ENCODE measurements around the gene ENPEP. TPM values are rescaled to one million over a fixed set of nuclear protein-coding genes. Genes with fewer than 3 reads are reported as not detected.

Gene ENPEP
- total RNA-seq, 1 donor from 2014 or later = 1.7 TPM

DNA sequence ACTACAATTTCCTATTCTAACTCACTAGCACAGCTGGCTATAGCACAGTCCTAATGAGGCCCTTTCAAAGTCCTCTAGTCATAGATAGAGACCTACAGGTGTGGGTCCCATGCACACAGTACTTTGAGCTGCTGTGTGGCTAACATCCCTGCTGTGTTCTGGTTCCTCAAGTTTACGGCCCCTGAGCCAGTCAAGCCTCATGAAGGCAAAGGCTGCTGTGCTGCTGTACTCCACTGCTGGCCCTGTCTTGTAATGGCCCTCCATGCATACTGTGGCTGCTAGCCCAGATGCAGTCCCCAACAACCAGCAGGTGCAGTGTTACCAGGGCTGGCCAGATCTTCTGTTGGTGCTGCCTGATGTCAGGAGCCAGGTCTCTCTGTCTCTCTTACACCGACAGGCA is 23.4 kb upstream of the ENPEP start:
- DNase-seq (ENCODE audit: low spot score, unreplicated experiment) = no peak
- Mint-ChIP-seq H3K36me3 (ENCODE audit: insufficient read depth) (no peaks in the 10 kb centered on the region), H3K9me3 (ENCODE audit: low read depth) (no peaks in the 10 kb centered on the region), H3K27ac (no peak overlapping the region), H3K27me3 (peaks cover 3% of the 10 kb centered on the region), H3K4me1 (ENCODE audit: low read depth) (no peaks in the 10 kb centered on the region), H3K4me3 (ENCODE audit: low read depth) (no peak overlapping the region)
- TF ChIP-seq, protein P1, sequence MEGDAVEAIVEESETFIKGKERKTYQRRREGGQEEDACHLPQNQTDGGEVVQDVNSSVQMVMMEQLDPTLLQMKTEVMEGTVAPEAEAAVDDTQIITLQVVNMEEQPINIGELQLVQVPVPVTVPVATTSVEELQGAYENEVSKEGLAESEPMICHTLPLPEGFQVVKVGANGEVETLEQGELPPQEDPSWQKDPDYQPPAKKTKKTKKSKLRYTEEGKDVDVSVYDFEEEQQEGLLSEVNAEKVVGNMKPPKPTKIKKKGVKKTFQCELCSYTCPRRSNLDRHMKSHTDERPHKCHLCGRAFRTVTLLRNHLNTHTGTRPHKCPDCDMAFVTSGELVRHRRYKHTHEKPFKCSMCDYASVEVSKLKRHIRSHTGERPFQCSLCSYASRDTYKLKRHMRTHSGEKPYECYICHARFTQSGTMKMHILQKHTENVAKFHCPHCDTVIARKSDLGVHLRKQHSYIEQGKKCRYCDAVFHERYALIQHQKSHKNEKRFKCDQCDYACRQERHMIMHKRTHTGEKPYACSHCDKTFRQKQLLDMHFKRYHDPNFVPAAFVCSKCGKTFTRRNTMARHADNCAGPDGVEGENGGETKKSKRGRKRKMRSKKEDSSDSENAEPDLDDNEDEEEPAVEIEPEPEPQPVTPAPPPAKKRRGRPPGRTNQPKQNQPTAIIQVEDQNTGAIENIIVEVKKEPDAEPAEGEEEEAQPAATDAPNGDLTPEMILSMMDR (IDR thresholded peaks at IDR 0.05; ENCODE audit: unreplicated experiment) = no peak

DNA sequence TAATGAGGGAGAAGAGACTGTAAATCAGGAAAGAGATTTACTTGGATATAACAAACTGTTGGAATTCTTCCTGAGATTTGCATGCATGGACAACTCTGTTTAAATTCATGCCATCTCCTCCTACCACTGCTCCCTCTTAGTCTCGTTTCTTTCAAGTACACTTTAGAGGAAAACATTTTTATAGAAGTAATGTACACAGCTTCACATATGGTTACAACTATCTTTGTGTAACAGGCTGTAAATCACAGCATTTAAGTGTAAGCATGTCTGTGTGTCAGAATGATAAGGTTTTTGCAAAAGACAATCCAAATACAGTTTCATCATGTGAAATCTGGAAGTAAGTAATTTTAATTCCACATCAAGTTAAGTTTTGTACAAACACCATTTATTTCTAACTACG is 21.5 kb upstream of the ENPEP start:
- Mint-ChIP-seq H3K4me1 (ENCODE audit: low read depth) (no peaks in the 10 kb centered on the region), H3K9me3 (ENCODE audit: low read depth) (no peaks in the 10 kb centered on the region), H3K27ac (no peak overlapping the region), H3K36me3 (ENCODE audit: insufficient read depth) (no peaks in the 10 kb centered on the region), H3K4me3 (ENCODE audit: low read depth) (no peak overlapping the region), H3K27me3 (peaks cover 4% of the 10 kb centered on the region)
- no peak for DNase-seq (ENCODE audit: low spot score, unreplicated experiment)
- TF ChIP-seq, protein P1 (IDR thresholded peaks at IDR 0.05; ENCODE audit: unreplicated experiment) = no peak

DNA sequence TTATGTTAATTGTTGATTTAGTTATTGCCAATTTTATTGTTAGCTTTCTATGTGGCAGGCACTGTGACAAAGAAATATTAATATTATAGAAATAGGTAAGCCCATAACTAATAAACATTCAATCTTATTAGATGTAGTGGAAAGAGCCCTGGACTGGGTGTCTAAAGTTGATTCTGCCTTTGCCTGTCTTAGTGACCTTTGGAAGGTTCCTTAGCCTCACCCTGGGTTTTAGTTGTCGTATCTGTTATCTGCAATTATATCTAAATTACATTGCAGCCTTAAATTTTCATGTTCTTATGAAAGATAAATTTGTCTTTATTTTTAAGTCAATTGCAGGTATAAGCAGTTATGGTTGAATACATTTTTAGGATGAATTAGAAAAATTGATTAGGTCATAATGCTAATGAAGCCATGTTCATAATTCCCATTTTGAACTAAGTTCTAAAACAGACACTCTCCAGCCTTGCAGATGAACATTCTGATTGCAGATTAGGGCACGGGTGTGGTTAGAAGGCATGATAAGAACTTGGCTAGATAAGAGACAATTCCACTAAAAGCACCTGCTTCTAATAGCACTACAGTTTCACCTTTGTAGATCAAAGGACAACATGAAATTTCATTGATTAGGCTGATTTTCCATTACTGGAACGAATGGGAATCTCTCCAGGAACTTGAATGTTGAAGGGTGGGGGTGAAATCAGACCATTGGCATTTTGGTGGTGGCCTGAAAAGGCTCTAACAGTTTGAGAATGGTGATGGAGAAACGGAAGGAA is 17.3 kb upstream of the ENPEP start:
- no peaks in the 10 kb centered on the region for H3K4me1 Mint-ChIP-seq (ENCODE audit: low read depth)
- TF ChIP-seq, protein P1 (IDR thresholded peaks at IDR 0.05; ENCODE audit: unreplicated experiment) = no peak
- no peak overlapping the region for H3K4me3 Mint-ChIP-seq (ENCODE audit: low read depth)
- DNase-seq (ENCODE audit: low spot score, unreplicated experiment) = no peak
- H3K27ac Mint-ChIP-seq = no peak overlapping the region
- H3K36me3 Mint-ChIP-seq (ENCODE audit: insufficient read depth) = no peaks in the 10 kb centered on the region
- peaks cover 9% of the 10 kb centered on the region for H3K27me3 Mint-ChIP-seq
- H3K9me3 Mint-ChIP-seq (ENCODE audit: low read depth) = no peaks in the 10 kb centered on the region

DNA sequence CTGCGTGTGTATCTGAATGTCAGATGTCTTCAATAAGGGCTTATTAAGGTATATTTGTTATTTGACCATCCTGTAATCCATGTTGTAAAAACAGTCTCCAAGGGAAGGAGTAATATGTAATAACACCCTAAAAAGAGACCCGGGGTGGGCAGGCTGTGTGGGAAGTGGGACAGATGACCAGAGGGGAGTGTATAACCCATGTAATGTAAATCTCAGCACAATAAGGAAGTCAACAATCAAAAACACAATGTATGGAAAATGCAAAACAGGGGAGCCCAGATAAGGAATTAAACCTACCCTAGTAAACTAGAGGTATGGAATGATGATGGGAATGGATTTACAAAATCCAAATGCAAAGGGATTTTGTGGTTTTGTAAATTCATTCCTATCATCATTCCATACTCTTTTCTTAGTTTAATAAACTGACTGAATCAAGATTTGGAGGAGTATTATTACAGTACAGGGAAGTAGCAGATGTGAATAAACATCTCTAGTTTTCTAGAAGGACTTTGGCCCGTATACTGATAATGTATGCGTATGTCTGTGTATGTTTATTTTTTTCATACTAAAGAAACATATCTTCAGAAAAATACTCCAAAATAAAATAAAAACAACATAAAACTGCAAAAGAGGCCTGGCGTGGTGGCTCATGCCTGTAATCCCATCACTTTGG is 15.7 kb upstream of the ENPEP start:
- Mint-ChIP-seq H3K9me3 (ENCODE audit: low read depth) (no peaks in the 10 kb centered on the region), H3K27me3 (peaks cover 9% of the 10 kb centered on the region), H3K27ac (peak overlapping the region; percentile 19), H3K36me3 (ENCODE audit: insufficient read depth) (no peaks in the 10 kb centered on the region), H3K4me3 (ENCODE audit: low read depth) (no peak overlapping the region), H3K4me1 (ENCODE audit: low read depth) (no peaks in the 10 kb centered on the region)
- no peak for DNase-seq (ENCODE audit: low spot score, unreplicated experiment)
- TF ChIP-seq, protein P1 (IDR thresholded peaks at IDR 0.05; ENCODE audit: unreplicated experiment) = no peak

DNA sequence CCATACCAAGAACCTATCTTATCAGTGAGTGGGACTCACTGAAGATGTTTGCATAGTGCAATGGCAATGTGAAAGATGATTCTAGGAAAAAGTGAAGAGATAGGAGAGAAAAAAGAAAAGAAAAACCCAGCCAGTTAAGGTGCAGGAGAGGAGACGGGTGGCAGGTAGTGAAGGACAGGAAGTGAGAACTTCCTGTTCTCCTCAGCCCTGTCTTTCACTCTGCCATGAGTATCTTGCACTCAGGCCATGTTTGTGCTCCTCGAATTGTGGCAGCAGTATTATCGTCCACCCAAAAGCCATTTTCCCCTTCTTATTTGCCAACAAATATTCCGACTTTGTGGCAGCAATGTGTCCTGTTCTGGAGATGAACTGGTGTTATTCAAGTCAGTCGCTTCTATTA is 8.6 kb upstream of the ENPEP start:
- no peaks in the 10 kb centered on the region for H3K4me1 Mint-ChIP-seq (ENCODE audit: low read depth)
- DNase-seq (ENCODE audit: low spot score, unreplicated experiment) = no peak
- no peak overlapping the region for H3K4me3 Mint-ChIP-seq (ENCODE audit: low read depth)
- no peaks in the 10 kb centered on the region for H3K36me3 Mint-ChIP-seq (ENCODE audit: insufficient read depth)
- peaks cover 3% of the 10 kb centered on the region for H3K9me3 Mint-ChIP-seq (ENCODE audit: low read depth)
- H3K27me3 Mint-ChIP-seq = peaks cover 26% of the 10 kb centered on the region
- TF ChIP-seq, protein P1 (IDR thresholded peaks at IDR 0.05; ENCODE audit: unreplicated experiment) = no peak
- no peak overlapping the region for H3K27ac Mint-ChIP-seq
